Fibroblast of skin of back (primary cell): ENCODE data around the gene IRAK2.

Experiments
- DNase-seq: peaks from one replicate; pipeline ENCODE4 v3.0.0-alpha.2; 2013

IRAK2 gene

DNA sequence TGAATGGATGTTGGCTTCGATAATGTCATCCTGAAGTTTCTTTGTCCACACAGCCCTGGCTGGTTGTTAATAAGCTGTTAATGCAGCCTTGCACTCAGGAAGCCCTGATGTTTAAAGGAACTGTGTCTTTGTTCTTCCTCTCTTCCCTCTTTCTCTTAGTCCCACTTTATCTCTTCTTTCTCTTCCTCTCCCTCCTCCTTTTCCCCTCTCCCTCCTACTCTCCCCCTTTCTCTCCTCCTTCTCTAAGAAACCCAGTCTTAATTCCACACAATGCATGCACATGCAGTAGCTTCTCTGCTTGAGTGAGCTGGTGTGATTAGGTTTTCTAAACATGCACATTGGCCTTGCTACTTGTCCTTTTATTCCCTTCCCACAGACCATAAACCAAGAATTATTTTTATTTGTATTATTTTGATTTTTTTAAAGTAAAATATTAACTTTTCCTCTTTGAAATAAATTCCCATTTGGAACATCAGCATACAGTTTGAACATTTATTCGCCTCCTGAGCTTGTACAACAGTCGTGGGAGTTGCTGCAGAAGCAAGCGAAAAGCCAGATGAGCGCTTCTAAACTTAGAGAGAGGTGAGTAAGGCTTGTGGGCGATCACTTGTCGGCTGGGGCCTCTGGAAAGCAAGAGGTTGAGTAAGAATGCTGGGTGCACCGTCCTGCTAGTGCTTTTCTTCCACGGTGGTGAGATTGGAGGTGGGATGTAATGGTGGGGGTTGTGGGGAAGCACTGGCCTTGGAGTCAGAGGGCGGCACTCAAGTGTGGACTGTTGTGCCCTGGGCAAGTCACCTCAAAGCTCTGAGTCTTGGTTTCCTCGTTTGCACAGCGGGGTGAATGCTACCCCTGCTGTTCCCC lies 120.8 kb downstream of the IRAK2 start:
- no peak for DNase-seq

- no peak for DNase-seq
Measured at GRCh38 chr3:10286133-10286524, 121.4 kb downstream of the IRAK2 start.

- DNase-seq, result peak; percentile 86
Measured at GRCh38 chr3:10286596-10287295, 122.0 kb downstream of the IRAK2 start.

DNA sequence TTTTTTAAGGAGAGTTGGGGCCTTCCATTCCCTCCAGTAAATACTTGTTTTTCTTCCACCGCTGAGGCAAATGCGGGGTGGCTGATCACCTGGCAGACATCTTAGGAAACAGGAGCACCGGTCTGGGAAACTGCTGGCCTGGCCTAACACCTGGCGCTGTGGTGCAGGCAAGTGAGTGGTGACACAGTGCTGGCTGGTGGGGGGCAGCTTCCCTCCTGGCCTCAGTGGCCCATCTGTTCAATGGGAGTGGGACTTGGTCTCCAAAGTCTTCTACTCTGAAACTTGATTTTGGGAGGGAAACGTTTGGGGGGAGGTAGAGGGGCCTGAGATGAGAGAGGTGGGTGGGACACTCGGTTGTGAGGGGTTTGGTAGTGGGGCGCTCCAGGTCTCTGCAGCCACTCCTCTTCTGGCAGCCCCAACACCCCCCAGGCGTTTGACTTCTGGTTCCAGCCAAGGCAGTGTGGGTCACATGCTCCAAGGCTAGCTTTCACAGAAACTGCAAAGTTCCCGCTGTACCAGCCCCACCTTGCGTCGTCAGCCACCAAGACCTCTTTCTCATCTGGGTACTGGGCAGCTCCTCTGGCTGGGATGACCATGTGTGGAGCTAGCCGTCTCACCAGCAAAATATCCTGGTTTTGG lies 123.3 kb downstream of the IRAK2 start:
- DNase-seq, result no peak

DNA sequence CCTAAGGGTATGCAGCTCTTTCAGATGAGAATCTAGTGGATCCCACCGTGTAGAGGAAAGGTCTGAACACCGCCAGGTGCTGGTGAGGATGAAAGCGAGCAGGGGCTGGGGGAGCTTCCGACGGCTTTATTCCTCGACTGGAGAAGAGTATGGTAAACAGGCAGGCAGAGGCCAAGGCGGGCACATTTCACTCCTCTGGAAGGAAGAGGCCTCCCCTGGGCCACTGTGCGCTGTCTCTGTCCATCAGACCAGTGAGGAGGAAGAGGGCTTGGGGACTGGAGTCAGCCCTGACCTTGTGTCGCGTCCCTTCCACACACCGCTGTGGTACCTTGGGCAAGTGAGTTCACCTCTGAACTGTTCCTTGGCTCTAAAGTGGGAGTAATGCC lies 123.8 kb downstream of the IRAK2 start:
- no peak for DNase-seq

- no peak for DNase-seq
Measured at GRCh38 chr3:10289077-10289476, 124.4 kb downstream of the IRAK2 start.

DNA sequence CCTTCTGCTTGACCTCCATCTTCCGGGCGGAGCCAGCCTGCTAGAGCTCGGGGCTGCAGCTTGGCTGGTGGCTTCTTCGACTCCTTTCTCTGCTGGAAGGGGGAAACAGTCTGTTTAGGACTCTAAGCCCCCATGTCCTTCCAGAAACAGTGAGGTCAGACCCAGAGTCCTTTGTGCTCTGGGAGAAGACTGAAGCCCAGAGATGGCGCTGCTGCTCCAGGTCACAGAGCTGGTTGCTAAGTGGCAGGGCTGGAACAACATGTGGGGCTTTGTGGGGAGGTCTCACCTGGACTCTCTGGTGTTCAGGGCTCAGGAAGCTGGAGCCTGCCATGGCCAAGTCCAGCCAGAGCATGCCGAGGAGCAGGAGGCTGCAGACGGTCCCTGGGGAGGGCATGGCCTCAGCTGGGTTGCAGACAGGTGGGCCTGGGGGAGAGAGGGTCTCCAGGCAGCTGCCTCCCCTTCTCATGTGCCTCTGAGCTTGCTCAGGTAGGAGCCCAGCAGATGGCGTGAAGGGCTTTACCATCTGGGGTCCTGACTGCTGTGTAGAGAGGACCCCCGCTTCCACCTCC lies 125.2 kb downstream of the IRAK2 start:
- no peak for DNase-seq

DNA sequence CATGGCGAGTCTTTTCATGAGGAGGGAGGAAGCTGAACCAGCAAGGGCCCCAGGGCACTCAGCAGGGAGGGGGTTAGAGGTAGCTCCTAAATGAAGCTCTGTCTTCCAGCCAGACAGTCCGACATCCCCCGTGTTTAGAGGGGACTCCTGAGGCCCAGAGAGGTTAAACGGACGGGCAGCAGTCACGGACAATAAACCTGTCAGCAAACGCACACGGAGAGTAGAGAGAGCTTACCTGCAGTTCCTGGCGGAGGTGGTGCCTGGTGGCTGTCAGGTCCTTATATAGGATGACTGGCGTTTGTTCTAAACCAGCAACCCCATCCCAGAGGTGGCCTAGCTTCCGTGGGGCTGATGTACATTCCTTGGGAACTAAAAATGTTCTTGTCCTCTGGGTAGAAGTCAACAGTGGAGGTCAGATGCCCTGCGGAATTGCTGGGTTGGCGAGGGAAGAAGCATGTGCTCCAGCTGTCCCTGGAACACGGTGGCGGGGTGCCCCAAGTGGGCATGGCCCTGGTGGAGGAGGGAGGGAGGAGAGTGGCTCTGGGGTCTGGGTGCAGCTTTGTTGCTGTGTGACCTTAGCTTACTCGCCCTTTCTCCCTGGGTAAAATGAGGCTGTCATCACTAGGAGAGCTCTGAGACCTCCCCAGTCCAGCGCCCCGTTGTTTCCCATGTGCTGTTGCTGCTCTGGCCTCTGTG lies 125.9 kb downstream of the IRAK2 start:
- no peak for DNase-seq

DNA sequence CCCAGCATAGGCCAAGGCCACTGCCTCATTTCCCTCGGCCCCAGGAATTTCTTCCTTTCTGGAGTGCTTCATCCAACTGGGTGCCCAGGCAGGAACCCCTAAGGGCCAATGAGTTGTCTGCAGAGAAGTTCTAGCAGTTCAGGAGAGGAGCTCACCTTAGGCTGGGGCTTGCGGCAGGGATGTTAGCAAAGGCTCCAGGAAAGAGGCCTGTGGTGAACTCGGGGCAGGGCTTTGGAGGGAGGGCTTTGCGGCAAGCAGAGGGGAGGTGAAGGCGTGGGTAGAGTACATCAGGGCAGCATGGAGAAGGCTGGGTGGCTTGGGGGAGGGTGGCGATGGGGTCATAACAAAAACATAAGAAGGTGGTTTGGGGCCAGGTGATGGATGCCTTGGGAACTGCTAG lies 126.9 kb downstream of the IRAK2 start:
- no peak for DNase-seq

DNA sequence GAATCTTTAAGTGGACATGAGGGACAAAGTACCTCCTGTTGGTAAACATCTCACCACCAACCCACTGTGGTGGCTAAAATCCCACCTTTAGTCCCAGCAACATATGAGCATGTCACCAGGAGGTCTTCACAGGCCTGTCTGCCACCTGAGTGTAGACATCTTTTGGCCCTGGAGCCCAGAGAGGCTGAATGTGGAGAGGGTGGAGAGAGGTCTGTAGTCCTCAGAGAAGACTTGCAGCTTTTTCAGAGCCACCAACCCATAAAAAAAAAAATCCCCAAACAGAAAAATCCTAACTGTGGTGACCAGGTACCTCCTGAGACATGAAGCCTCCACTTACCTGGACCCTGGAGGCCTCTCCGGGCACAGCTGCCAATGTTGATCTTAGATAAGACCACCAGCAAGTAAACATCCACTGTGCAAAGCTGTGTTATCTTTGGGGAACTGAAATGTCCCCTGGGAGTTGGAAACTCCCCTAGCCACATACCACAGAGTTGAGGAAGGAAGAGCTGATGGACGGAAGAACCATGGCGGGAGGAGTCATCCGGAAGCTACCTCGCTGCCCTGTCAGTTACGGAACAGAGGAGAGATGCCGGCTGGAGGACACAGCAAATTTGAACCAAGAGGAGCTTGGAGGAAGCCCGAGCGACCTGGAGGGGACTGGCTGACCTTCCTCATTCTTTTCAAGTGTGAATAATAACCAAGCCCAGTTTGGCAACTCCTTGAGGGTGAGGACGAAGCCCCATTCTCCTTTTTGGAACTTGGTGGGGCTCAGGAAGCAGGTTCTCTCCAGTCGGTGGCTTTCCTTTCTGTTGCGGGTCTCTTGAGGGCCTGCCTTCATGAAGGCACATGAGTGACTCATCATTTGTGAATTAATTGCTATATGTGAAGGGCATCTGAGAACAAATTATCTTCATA lies 128.0 kb downstream of the IRAK2 start, which contains the start of gene GHRL:
Gene GHRL (minus strand): TSS at position 443 of the 915 bp plus-strand sequence. CDS start 2,767 bp downstream, outside the sequence.
- DNase-seq, result peak; percentile 57
